HG02763 (cell line): ENCODE data around the gene BMI1.

Experiments
- ATAC-seq: cut with Tn5 transposase; IDR thresholded peaks from one replicate; pipeline ENCODE4 v1.9.1; 2021; ENCODE audit warnings: mild to moderate bottlenecking, moderate library complexity; ENCODE audit not compliant: unreplicated experiment

The BMI1 gene

DNA sequence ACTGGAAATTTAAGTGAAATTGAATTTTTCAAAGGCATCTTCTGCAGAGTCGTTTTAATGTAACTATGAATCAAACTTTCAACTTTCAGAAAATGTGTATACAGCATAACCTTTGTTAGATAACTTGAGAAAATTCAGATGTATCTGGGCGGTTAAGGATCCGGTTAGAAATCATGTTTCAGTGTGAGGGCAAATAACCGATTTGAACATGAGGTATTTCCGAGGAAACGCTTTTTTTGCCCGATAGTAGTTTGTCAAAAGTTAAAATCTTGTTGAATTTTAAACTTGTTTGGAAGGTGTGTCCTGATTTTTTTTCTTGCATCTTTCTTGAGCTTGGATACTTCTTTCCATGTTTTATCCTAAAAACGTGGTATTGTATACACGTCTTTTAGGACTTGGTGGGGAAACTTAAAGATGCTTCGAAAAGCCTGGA, 1.3 kb upstream of the BMI1 start:
- ATAC-seq: no peak

DNA sequence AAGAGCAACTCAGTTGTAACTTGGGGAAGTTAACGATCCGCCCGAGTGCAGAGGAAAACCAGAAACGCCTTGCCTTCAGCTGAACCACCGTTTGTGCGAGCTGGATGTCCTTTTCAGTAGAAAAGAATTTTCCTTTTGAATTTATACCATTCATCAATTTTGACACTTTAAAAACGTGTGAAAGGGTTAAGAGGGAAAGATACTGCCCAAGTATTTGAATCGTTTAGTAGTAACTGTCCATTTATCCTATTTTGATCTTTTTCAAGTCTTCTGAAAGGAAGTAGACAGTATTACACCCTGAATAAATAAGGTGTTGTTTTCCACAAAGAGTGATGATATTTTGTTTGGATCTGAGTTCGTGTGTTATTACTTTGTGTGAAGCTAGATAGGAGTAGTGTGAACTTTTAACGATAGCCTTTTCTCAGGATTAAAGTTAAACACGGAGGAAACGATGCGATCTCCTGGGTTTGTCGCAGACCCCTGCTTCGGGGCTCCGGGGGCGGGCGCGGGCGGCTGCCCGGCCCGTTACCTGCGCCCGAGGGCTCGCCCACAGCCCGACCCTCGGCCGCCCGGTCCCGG, 830 bp upstream of the BMI1 start:
- ATAC-seq: no peak

DNA sequence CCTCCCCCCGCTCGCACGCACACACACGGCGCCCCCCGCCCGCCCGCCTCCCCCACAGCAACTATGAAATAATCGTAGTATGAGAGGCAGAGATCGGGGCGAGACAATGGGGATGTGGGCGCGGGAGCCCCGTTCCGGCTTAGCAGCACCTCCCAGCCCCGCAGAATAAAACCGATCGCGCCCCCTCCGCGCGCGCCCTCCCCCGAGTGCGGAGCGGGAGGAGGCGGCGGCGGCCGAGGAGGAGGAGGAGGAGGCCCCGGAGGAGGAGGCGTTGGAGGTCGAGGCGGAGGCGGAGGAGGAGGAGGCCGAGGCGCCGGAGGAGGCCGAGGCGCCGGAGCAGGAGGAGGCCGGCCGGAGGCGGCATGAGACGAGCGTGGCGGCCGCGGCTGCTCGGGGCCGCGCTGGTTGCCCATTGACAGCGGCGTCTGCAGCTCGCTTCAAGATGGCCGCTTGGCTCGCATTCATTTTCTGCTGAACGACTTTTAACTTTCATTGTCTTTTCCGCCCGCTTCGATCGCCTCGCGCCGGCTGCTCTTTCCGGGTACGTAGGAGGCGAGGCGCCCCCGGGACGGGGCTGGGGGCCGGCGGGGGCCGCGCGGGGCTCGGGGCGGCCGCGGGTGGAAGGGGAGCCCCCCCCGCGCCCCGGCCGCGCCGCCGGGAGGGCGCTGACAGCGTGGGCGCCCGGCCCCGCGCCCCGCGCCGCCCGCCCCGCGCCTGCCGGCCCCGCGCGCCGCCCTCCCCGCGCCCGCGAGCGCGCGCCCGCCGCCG, 441 bp downstream of the BMI1 start:
- no peak for ATAC-seq

DNA sequence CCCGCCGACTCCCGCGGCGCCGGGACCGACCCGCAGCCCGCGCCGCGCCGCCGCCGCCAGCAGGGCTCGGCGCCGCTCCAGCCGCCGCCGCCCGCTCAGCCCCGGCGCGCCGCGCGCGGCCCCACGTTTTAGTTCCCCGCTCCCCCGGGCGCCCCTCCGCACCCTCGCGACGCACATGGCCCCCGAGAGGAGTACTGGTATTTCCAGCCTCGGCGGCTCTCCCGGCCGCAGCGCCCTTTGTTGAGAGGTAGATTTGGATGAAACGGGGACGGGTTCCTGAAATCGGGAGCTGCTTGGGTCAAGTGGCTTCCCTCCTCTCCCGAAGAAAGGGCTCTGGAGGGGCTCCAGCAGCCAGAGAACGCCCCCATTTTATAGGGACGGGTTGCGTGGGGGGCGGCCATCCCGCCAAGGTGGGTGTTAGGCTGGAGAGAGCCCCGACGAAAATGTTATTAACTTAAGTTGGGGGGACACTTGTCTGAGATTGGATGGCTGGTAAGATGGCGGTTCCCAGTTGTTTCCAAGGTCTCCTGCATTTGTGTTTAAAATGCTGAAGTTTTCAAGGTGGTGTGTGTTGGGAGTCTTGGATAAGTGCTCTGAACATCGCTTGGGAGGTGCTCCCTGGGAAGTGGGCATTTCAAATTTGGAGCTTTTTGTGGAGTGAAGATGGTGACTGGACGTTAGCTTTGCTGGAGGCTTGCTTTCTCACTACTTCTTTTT, 1.2 kb downstream of the BMI1 start:
- ATAC-seq: no peak

DNA sequence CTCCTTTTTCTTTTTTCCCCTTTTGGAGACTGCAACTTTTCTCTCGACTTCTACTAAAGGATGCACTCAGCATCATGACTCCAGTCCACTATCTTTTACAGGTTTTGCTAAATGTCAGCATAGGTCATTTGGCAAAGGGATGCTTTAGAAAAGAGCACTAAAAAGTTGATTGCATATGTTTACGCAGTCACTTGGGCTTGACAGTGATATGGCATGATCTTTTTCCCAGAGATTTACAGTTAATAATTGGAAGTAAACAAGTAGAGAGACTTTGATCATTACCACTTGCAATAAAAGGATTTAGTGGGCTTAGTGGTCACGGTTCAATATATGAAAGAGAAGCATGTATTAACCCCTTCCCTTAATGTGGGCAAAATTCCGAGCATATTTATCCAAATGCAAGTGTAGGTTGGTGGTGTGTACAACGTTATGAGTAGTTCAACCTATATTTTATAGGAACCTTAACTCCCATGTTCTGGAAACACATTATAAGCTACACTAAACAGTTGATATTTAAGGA, 1.8 kb downstream of the BMI1 start:
- no peak for ATAC-seq

DNA sequence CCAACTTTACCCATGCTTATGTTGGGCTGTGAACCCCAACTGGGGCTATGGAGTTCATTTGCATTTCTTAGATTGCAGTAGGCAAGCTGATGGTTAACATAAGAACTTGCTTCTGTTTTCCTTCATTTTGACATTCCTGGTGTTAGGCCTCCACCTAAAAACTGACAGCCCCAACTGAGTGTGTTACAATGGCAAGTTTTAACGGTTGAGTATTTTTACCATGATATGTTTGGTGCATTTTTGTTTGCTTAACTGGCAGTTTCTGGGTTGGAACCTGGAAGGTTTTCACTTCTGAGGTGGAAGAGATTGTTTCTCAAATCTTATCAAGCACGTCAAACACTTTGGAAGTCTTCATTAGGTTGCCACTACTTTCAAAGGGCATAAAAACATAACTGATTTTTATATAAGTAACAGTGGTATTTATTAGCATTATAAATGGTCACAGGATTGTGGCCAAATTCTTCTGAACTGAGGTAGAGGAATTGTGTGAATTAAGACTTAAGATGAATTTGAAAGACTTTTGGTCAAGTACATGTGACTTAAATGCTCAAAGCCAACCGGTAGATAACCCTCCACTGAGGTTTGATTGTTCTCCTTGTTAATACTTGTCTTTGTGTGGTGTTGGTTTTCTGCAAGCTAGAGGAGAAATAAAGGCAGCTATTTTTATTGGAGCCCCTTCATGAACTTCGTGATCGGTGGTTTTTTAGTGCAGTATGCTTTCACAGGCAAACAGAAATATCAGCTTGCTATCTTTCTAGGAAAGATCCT, 2.8 kb downstream of the BMI1 start:
- no peak for ATAC-seq

DNA sequence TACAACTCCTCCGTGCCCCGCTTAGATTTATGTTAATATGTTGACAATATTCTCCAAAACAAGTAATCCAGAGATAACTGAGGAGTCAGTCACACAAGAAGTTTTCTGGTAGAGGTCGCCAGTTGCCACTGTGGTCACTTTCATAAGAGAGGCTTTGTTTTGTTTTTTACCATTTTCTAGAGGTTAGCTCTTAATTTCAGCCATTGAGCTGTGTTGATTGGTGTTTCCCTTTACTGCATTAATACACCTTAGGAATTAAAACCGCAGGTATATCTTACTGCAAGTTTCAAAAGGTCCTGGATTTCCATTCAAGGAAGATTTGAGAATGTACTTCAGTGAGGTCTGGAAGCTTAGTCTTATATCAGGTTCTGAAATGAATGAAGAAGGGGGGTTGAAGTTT, 3.5 kb downstream of the BMI1 start:
- no peak for ATAC-seq

DNA sequence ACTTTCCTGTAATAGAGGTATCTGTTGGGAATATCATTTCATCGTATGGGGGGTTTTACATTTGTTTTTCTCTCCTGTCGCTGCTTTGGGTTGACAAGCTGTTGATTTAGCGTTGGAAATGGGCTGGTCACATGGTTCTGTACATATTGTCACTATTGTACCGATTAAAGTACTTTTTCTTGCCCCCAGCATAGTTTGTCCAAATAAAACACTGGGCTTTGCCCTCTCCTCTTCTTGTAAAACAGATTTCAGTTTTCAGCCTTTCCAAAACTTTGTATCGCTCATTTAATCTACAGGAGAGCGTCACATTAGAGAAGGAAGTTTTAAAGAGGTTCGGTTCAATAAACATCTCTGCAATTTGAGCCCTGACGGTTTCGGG, 4.0 kb downstream of the BMI1 start:
- no peak for ATAC-seq

DNA sequence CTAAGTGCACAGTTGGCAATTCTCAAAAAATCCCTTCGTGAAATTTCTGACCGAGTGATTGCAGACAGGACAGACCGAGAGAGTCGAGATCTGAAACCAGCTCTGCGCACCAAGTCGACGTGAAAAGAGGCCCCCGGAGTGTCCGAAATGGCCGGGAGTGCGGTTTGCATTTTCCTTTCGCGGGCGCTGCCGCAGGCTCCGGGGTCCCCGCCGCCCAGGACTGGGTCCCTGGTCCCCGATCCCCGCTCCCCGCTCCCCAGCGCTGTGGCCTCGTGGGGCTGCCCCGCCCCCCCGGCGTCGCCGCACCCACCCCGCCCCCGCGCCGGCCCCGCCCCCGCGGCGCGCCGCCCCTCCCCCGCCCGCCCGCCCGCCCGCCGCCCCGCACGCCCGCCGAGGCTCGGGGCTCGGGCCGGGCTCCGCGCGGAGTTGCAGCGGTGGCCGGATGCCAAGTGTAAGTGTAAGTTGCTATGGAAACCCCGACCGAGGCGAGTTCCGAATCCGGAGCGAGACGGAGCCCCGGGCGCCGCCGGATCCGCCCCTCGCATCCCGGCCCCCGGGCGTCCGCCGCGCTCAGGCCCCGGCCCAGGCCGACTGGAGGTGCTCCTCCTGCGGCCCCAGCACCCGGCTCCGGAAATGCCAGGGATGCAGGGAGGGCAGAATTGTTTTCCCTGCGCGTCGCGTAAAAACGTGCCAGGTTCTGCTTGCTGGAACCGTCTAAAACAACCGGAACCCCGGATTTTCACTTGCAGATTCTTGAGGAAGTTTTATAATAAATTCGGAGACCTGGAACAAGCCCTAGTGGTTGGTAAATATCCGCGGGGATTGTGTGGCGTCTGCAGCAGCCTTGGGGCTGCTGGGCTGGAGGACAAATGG, 4.6 kb downstream of the BMI1 start:
- ATAC-seq: peak; percentile 49

DNA sequence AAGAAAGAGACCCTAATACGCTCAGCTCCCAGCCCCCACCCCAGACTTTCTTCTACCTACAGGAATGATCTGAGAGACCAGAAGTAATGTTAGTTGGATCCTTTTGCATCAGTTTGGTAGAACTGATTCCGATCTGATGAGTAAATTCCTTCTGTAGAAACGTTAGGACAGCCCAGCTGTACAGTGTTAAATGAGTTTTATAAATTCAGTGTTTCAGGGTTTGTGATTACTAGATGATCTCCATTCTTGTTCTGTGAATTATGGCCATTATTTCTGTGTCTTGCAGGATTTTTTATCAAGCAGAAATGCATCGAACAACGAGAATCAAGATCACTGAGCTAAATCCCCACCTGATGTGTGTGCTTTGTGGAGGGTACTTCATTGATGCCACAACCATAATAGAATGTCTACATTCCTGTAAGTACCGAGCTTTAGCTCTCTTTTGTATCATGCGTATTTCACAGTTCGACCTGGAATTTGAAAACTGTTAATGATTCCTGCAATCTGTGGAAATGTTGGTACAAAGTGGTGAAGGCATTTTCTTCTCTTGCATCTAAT, 5.3 kb downstream of the BMI1 start:
- no peak for ATAC-seq

DNA sequence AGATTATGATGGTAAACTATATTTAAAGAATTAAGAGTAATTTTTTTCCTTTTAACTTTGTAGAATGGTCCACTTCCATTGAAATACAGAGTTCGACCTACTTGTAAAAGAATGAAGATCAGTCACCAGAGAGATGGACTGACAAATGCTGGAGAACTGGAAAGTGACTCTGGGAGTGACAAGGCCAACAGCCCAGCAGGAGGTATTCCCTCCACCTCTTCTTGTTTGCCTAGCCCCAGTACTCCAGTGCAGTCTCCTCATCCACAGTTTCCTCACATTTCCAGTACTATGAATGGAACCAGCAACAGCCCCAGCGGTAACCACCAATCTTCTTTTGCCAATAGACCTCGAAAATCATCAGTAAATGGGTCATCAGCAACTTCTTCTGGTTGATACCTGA, 8.3 kb downstream of the BMI1 start:
- no peak for ATAC-seq

DNA sequence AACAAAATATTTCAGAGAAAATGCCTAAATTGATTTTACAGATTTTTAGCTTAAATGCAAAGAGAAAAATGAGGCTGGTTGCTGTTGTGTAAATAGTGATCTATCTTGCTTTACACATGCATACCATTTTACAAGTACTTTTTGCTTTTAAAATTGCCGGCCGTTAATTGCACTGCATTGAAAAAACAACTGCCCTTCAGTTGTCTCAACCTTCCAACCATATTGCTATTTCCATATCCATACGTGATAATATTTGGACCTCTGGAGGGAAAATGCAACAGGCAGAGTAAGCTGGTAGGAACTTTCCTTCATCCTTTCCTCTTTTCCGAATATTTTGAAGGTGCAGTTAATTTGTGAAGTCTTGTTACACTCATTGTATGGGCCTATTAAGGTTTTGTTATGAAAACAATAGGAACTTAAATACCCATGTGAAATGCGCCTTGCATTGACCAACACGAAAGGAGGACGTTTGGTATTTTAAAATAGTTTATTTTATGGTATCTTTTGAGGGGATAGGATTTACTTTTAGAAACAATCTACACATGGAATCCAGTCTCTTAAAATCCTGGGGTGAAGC, 11.3 kb downstream of the BMI1 start:
- ATAC-seq: no peak

DNA sequence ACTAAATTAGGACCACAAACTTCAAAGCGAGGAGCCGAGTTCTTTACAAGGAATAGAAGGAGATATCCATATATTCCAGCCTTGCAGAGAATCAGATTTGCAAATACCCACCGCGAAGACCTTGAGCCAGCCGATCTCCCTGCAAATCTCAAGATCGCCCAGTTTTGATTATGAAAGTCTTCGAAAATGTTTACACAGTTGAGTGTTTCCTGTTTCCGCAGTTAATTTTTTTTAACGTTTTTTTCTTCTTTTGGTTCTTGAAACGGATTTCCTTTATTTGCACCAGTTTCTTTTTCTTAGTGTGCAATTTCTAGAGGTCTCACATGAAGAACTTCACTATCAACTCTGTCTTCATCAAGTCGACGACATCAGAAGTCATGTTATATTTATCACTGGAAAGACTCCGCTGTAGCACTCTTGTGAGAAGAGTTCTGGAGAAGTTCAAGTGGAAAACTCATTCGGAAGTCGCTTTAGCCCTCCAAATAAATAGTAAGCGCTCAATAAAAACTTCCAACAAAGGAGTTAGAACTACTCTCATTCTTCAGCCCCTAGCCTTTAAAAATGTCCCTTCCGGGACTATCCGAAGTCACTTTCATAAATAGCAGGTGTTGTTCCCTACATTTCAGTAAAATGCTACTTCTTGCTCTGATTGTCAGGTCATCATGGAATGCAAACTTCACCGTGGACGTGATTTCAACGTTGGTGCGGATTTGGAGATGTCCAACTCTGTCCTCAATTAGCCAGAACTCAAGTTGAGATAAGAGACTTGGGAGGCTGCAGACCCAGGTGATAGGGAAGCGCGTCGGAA, 12.5 kb downstream of the BMI1 start:
- ATAC-seq: no peak

DNA sequence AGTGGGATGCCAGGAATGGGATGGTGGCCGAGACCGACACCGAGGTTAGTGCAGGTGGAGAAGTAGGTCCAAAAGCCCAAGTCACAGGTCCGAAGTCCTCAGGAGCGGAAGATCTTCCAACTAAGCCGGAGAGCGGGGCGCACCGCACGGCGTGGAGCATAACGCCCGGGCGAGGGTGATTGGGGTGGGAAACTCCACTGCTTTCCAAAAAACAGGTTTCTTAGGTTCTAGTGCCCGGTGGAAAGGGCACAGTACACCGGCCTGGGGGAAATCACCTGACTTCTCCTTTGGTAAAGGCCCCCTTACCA, 13.0 kb downstream of the BMI1 start:
- no peak for ATAC-seq

DNA sequence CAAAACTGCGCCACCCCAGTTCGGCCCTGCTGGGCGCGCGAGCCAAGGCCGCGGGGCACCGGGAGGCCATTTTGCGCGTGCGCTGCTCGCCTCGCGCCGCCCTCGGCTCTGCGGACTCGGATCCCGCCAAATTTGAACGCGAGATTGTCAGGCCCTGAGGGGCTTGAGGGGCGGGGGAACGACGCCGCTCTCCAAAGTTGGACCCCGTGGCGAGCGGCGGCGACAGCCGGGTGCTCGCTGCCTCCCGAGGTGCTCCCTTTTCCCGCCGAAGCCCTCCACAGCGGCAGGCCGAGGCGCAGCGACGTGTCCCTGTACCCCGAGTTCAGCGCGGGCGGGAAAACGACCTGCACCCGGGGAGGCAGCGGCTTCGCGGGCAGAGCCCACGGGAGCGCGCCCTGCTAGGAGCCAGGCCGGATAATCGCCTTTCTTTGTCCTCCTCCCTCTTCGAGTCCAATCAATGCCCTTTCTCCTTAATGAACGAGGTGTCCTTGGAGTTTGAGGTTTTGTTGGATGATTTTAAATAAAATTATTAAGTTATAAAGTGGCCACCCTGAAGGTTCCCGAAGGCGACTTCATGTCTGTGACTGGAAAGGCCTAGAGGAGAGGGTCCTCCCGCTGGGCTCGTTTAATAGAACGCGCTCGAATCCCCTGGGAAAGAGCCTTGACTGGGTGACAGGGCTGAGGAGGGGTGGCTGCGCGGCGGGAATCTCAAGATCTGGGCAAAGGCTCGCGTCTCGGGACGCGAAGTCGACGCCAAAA, 13.7 kb downstream of the BMI1 start:
- no peak for ATAC-seq

DNA sequence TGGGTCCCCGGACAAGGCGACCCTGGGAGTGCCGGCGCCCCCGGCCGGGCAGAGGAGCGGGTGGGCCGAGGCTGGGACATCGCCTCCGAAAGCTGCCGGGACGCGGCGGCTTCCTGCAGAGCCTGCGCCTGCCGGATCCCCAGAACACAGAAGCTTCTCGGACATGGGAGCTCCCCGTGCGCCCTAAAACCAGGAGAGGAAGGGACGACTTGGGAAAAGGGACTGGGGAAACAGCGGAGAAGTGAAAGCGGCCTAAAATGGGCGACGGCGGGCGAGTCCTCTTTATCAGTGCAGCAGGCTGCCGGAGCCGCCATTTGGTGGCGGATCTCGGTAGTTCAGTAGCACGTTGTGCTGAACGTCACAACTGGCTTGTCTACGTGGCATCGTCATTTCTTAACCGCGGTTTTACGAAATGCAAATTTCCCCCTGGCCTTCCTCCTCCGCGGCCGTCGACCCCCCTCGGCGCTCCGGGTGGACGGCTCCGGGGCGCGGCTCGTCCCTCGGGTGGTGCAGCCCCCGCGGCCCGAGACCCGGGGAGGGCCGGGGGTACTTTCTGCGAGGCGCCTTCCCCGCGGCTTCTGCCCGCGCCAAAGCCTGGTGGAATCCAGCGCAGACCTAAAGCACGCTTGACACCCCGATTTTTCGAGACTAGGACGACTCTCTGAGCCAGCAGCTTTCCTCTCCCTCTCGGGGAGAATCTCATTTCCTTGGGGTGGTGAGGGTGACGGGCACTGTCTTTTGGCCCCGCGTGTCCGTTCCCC, 14.5 kb downstream of the BMI1 start:
- ATAC-seq: no peak

DNA sequence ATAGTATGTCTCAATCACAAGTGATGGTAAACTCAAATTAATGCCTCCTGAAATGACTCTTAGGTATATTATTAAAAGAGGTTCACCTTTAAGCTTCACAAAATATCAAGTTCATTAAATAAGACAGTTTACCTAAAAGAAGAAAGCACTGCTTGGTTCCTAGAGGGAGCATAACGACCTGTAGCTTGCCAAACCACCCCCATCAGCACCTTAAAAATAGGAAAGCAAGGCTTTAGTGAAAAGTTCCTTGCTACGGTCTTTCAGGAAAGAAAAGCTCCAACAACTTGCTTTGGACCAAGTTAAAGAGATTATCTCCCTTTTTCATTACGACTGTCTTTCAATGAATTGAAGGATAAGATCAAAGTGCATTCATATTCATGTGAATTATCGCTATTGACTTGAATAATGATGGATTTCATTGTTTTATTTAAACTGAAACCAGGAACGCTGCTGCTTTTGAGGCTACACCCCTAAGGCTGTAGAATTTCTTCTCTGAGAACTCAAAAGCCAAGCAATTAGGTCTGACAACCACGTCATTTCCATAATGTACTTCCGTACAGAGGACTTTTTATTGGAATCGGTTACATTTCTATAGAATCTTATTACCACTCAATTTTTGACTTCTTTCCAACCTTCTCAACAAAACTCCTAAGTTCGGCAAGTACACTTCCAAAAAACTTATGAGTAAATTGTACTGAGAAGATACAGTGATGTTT, 17.4 kb downstream of the BMI1 start:
- no peak for ATAC-seq
